Ishikawa (cell line): ENCODE measurements around the gene HTR2C.

ENCODE experiments used
- CEBPB ChIP-seq: IDR thresholded peaks from 2 replicates; pipeline ENCODE4 v1.6.1; 2012
- CREB1 ChIP-seq: IDR thresholded peaks from 2 replicates; pipeline ENCODE4 v1.6.1; 2012; ENCODE audit warnings: low read depth
- EGR1 ChIP-seq: IDR thresholded peaks from 2 replicates; pipeline ENCODE4 v1.6.1; 2012
- EP300 ChIP-seq: IDR thresholded peaks from 2 replicates; pipeline ENCODE4 v1.6.1; 2012; ENCODE audit warnings: borderline replicate concordance
- FOXM1 ChIP-seq: IDR thresholded peaks from 2 replicates; pipeline ENCODE4 v1.6.1; 2012; ENCODE audit warnings: low read depth, borderline replicate concordance
- NFIC ChIP-seq: IDR thresholded peaks from 2 replicates; pipeline ENCODE4 v1.6.1; 2012
- RAD21 ChIP-seq: IDR thresholded peaks from 2 replicates; pipeline ENCODE4 v1.6.1; 2012; ENCODE audit warnings: low read depth
- REST ChIP-seq: IDR thresholded peaks from 2 replicates; pipeline ENCODE4 v1.6.1; 2012; ENCODE audit warnings: low read depth, mild to moderate bottlenecking
- TAF1 ChIP-seq: IDR thresholded peaks from 2 replicates; pipeline ENCODE4 v1.6.1; 2012; ENCODE audit warnings: low read depth, mild to moderate bottlenecking
- TCF12 ChIP-seq: IDR thresholded peaks from 2 replicates; pipeline ENCODE4 v1.6.1; 2012; ENCODE audit warnings: low read depth
- TEAD4 ChIP-seq: IDR thresholded peaks from 2 replicates; pipeline ENCODE4 v1.6.1; 2012
- USF1 ChIP-seq: IDR thresholded peaks from 2 replicates; pipeline ENCODE4 v1.6.1; 2012
- YY1 ChIP-seq: IDR thresholded peaks from 2 replicates; pipeline ENCODE4 v1.6.1; 2012; ENCODE audit warnings: low read depth
- ZBTB7A ChIP-seq: IDR thresholded peaks from 2 replicates; pipeline ENCODE4 v1.6.1; 2012; ENCODE audit warnings: low read depth
- TF ChIP-seq, protein P1 (sequence below): IDR thresholded peaks from 2 replicates; pipeline ENCODE4 v1.6.1; 2012

Gene HTR2C

GRCh38 chrX:114797494-114797893, 213.6 kb downstream of the HTR2C start:
- TF ChIP-seq, protein P1, sequence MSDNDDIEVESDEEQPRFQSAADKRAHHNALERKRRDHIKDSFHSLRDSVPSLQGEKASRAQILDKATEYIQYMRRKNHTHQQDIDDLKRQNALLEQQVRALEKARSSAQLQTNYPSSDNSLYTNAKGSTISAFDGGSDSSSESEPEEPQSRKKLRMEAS: no peak
- TF ChIP-seq CEBPB (no peak), REST (no peak)

GRCh38 chrX:114798907-114799306, 215.0 kb downstream of the HTR2C start:
- TF ChIP-seq CREB1 (no peak), NFIC (no peak), TCF12 (no peak), TAF1 (no peak), CEBPB (no peak), RAD21 (no peak)
- TF ChIP-seq, protein P1: no peak

- no peak for TF ChIP-seq CEBPB
- TF ChIP-seq TCF12: no peak
- TF ChIP-seq EGR1: no peak
- no peak for TF ChIP-seq TAF1
- TF ChIP-seq EP300: no peak
- TF ChIP-seq YY1: no peak
- TF ChIP-seq RAD21: no peak
- no peak for TF ChIP-seq CREB1
- no peak for TF ChIP-seq ZBTB7A
- TF ChIP-seq TEAD4: no peak
- no peak for TF ChIP-seq FOXM1
- no peak for TF ChIP-seq USF1
These were observed 216.8 kb downstream of the HTR2C start for GRCh38 chrX:114800719-114801118.

DNA sequence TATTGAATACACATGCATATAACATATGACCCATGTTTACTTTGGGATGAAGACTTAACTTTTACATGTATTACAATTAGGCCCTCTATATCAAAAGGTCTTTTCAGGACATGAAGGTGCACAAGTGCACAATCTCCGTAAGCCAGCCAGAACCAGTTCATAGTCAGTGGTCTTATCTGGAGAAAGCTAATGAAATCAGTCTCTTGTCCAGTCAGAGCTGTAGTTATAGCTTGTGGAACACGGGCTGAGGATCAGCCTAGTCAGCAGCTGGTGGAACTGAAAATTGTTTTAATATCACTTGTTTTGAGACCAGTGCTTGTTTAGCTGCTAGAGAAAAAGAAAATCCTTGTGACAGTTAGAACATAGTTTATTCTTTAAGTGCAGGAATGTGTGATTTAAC, 235.6 kb downstream of the HTR2C start:
- TF ChIP-seq EGR1 (no peak), CREB1 (no peak), CEBPB (no peak), USF1 (no peak), TCF12 (no peak), TEAD4 (no peak), YY1 (no peak), FOXM1 (no peak)
- TF ChIP-seq, protein P1: no peak

DNA sequence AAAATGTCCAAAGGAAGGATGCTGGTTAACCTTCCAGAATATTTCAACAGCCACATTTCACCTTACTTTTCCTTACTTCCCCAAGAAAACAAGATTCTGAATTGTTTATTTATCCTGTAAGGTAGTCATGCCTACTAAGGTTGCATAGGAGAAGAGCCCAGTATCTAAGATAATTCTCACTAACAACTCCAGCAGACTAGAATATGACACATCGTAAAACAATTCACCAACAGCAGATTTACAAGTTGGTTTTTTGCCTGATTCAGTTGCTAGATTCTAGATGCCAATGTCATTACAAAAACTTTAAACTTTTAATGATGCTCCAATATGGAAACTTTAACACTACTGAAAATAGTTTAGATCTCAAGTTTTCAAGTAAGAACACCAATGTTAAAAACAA, 257.2 kb downstream of the HTR2C start:
- TF ChIP-seq TEAD4 (no peak), EGR1 (no peak)

DNA sequence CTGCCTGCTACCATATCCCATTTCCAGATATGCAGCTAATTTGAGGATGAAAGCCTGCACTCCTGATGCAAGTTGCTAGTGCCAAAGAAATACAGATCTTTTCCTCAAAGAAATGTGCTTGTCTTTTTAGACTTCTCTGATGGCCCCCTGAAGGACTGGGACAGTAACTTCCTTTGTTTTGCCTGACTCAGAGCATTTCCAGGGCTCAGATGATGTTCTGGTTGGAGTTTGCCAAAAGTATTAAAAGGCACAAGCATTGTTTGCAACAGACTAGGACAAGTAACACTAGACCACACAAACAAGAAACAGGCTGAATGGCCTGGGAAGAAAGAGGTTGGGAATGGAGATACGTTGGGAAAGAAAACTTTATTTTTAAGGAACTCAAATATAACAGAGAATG, 258.3 kb downstream of the HTR2C start:
- no peak for TF ChIP-seq CEBPB
- TF ChIP-seq CREB1: no peak
- TF ChIP-seq USF1: no peak
- TF ChIP-seq FOXM1: no peak
- TF ChIP-seq TCF12: no peak
- TF ChIP-seq REST: no peak
- no peak for TF ChIP-seq NFIC
- TF ChIP-seq TEAD4: no peak
- TF ChIP-seq YY1: no peak
- TF ChIP-seq RAD21: no peak
- no peak for TF ChIP-seq TAF1
- TF ChIP-seq ZBTB7A: no peak
- no peak for TF ChIP-seq EGR1

DNA sequence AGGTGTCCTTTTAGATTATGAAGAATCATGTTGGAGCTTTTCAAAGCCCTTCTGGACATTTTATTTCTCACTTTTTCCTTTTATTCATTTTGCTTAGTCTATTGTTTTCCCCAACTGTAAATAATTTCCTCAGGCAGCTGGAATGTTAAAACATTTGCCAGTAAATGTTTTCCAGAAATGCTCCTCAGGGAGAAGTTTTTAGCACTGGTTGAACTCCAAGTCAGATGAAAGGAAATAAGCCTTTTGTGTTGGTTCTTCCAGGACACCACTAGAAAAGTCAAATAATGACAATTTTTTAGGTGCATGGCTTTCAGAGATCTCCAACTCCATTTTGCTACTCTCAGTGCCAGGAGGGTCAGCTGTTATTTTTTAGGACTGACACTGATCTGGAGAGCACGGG, 305.6 kb downstream of the HTR2C start:
- no peak for TF ChIP-seq NFIC
- no peak for TF ChIP-seq ZBTB7A
- no peak for TF ChIP-seq REST
- TF ChIP-seq YY1: no peak
